HG03095 (cell line): ENCODE results near the gene NUP43.
"Not testable (repeated sequence)": the region's sequence is repeated elsewhere in the genome, so short reads cannot be mapped to it uniquely, and the experiment has no call there.

ENCODE experiments used
- ATAC-seq: cut with Tn5 transposase; IDR thresholded peaks from one replicate; pipeline ENCODE4 v1.9.1; 2021; ENCODE audit warnings: moderate library complexity; ENCODE audit not compliant: unreplicated experiment

Gene NUP43

DNA sequence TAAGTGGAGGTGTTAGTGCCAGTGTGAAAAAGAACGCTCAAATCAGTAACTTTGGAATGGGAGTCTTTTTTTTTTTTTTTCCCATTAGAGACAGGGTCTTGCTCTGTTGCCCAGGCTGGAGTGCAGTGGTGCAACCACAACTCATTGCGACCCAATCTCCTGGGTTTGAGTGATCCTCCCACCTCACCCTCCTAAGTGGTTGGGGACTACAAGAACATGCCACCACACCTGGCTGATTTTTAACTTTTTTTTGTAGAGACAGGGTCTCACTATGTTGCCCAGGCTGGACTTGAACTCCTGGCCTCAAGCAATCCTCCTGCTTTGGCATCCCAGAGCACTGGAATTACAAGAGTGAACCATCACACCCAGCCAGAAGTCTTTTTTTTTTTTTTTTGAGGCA lies 48.2 kb downstream of the NUP43 start:
- no peak for ATAC-seq

DNA sequence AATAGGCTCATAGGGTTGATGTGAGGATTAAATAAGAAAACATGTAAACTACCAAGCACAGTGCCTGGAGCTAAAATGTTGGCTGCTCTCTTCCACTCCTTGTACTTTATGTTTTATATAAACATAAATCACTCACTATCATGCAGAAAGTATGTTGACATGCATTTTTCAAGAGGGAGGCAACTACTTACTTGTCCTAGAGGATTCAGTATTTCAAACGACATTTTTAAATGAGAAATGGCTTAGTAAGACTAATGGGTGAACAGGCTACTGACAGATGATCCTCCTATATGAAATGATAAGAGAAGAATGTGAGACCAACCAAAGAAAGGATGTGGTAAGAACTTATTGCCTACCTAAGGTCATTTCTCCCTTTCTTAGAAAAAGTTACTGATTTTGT lies 49.4 kb downstream of the NUP43 start:
- ATAC-seq = no peak

DNA sequence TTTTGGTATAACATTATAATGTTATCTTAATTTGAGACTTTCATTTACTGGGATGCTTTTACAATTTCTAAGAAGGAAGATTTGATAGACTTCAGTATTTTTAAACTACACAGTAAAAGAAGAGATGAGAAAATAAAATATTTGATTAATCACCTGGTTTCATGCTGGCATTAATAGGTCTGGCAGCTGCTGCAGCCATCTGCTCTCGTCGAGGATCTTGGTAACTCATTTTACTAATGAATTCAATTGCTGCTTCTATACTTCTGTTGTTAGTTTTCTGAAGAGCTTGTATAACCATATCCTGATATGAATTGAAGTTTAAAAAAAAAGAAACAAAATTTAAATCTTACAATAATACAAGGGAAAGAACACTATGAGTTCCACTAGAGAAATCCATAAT lies 51.4 kb downstream of the NUP43 start:
- no peak for ATAC-seq

DNA sequence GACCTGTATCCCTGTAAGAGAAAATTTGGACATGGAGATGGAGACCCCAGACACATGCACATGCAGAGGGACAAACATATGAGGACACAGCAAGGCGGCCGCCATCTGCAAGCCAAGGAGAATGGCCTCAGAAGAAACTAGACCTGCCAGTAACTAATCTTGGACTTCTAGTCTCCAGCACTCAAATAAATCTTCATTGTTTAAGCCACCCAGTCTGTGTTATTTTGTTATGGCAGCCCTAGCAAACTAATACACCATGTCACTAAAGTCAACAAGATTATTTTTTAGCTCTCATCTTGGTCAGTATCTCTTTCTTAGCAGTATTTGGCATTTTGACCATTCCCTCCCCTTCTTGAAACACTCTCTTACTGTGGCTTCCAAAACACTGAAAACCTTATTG lies 55.1 kb downstream of the NUP43 start:
- no peak for ATAC-seq

DNA sequence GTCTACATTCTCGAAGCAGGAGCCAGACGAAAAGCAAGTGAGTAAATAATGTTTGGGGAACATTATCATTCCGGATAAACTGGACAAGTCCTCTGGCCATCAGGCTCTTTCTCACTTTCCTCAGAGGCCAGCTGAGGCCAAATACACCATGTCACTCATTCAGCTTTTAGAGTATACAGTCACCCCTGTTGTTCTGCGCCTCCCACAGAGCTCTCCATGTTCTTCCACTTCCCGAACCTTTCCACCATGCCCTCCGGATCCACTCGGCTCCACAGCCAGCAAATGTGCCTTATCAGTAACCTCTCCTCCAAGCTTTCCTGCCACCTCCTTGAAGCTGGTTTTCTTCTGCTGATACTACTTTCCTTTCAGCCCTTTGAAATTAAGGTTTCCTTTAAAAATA lies 60.1 kb downstream of the NUP43 start:
- no peak for ATAC-seq

DNA sequence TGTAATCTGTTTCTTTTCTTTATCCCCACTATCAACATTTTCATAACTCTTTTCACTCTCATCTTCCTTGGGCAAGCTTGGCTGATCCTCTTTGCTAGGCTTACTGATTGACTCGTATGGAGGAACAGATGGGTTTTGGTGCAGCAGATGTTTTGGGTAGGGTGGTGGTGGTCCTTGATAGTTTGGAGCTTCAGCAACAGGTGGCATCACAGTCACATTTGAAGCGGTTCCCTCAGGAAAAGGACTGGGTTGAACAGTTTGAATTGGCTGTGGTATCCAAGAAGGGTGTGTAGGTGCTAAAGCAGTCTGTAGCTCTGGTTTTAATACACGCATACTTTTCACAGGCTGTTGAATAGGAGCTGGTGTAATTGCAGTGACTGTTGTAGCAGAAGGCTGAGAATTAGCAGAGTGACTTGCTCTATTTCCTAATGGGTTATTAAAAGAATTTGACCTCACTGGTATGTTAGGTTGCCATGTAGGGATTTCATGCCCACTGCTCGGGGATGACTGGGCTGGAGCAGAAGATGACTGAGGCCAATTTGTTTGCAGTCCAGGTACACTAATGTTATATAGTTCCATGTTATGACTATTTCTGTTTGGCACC lies 63.0 kb downstream of the NUP43 start:
- no peak for ATAC-seq

DNA sequence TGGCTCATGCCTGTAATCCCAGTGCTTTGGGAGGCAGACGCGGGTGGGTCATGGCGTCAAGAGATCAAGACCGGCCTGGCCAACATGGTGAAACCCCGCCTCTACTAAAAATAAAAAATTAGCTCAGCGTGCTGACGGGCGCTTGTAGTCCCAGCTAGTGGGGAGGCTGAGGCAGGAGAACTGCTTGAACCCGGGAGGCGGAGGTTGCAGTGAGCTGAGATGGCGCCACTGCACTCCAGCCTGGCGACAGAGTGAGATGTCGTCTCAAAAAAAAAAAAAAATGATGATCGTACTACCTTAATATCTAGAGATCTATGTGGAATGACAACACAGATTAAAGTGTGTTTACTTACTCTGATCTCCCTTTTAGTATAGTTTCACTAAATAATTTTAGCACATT lies 64.5 kb downstream of the NUP43 start:
- not testable (repeated sequence) for ATAC-seq

DNA sequence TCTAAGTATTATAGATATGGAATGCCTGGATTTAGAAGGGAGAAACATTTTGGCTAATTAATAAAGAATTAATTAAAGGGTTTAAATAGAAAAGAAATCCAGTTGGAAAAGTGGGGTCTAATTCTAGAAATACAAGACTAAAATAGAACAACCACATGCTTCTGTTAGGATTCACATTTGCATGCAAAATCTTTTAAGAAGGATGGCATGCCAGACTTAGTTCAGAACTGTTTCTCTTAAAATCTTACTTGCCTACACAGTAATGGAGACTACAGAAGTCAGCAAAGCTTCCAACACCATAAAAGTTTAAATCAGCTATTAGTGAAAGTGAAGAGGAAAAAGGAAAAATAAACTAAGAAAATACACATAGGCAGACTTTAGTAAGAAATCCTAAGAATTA lies 65.1 kb downstream of the NUP43 start:
- no peak for ATAC-seq

DNA sequence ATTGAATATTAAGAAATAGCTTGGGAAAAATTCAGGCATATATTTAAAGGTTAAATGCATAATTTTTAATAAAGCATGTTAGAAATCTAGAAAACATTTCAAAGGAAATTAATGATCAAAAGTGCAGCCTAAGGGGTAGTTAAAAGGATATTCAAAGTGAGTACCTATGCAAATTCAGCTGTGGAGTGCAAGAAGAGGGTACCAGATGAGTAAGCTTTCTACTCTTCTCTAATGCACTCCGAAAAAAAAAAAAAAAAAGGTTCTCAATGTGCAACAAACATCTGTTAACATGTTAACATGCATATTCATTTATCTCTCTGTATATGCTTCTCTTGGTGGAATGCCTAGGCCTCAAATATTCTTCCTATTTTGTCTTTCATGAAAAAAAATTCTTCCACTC lies 65.8 kb downstream of the NUP43 start:
- ATAC-seq = no peak
